SU-DHL-6 (cell line): ENCODE measurements around the gene TBPL1.

ENCODE experiments used
- H2AFZ ChIP-seq: fragments of 200-600 bp; sonication (generic); 2 replicates; pipeline ENCODE4 v1.6.1; 2014; ENCODE audit warnings: low read depth, mild to moderate bottlenecking, moderate library complexity, mixed read lengths, antibody characterized with exemption, low read length; ENCODE audit not compliant: severe bottlenecking
- H3F3A ChIP-seq: fragments of 200-600 bp; shearing (Covaris generic); 2 replicates; pipeline ENCODE4 v1.6.0; 2016; ENCODE audit warnings: antibody characterized with exemption, mild to moderate bottlenecking; ENCODE audit not compliant: insufficient read depth
- H3K27ac ChIP-seq: fragments of 200-600 bp; sonication (generic); 2 replicates; pipeline ENCODE4 v1.5.1; 2016; ENCODE audit warnings: low read depth, mild to moderate bottlenecking, low read length, moderate library complexity, mixed read lengths
- H3K27me3 ChIP-seq: fragments of 200-600 bp; sonication (generic), shearing (Covaris generic); 2 replicates; pipeline ENCODE4 v1.6.0; 2014; ENCODE audit warnings: mild to moderate bottlenecking, low read length
- H3K36me3 ChIP-seq: fragments of 200-600 bp; sonication (generic); 2 replicates; pipeline ENCODE4 v1.6.1; 2014; ENCODE audit warnings: mild to moderate bottlenecking, low read length, mixed read lengths
- H3K4me2 ChIP-seq: fragments of 300-600, 200-600 bp; shearing (Covaris generic), sonication (generic); 2 replicates; pipeline ENCODE4 v1.6.0; 2014; ENCODE audit warnings: low read length, low read depth, mild to moderate bottlenecking; ENCODE audit not compliant: poor library complexity, severe bottlenecking
- H3K4me3 ChIP-seq: fragments of 200-600 bp; sonication (generic); 2 replicates; pipeline ENCODE4 v1.5.1; 2014; ENCODE audit warnings: antibody characterized with exemption, low read length, mild to moderate bottlenecking, mixed read lengths; ENCODE audit not compliant: insufficient read depth, poor library complexity, severe bottlenecking
- H3K79me2 ChIP-seq: fragments of 200-600 bp; sonication (generic); 2 replicates; pipeline ENCODE4 v1.6.1; 2014; ENCODE audit warnings: mild to moderate bottlenecking, low read length, moderate library complexity; ENCODE audit not compliant: insufficient read depth
- H3K9ac ChIP-seq: fragments of 200-600 bp; sonication (generic); 2 replicates; pipeline ENCODE4 v1.7.0; 2014; ENCODE audit warnings: mild to moderate bottlenecking, low read length
- H3K9me2 ChIP-seq: fragments of 200-600 bp; sonication (generic); replicated peaks from 2 replicates; pipeline ENCODE4 v1.6.1; 2014; ENCODE audit warnings: low read length; ENCODE audit not compliant: insufficient read depth
- H3K9me3 ChIP-seq: fragments of 200-600 bp; sonication (generic); 2 replicates; pipeline ENCODE4 v1.6.1; 2014; ENCODE audit warnings: low read length, mixed read lengths; ENCODE audit not compliant: insufficient read depth
- H4K20me1 ChIP-seq: fragments of 200-600 bp; sonication (generic); 2 replicates; pipeline ENCODE4 v1.6.1; 2014; ENCODE audit warnings: low read depth, mild to moderate bottlenecking, antibody characterized with exemption, low read length, moderate library complexity, mixed read lengths
- EZH2phosphoT487 ChIP-seq: fragments of 200-600 bp; sonication (generic), shearing (Covaris generic); conservative IDR thresholded peaks from 2 replicates; pipeline ENCODE4 v1.6.1; 2018; ENCODE audit warnings: mild to moderate bottlenecking, antibody characterized with exemption, low read length, moderate library complexity, mixed read lengths
- TF ChIP-seq, protein P1 (sequence below): fragments of 200-600 bp; sonication (generic); IDR thresholded peaks from one replicate; pipeline ENCODE4 v1.5.1; 2017; ENCODE audit warnings: antibody characterized with exemption, mild to moderate bottlenecking, low read length, moderate library complexity; ENCODE audit not compliant: insufficient read depth, poor library complexity, severe bottlenecking

The TBPL1 gene

DNA sequence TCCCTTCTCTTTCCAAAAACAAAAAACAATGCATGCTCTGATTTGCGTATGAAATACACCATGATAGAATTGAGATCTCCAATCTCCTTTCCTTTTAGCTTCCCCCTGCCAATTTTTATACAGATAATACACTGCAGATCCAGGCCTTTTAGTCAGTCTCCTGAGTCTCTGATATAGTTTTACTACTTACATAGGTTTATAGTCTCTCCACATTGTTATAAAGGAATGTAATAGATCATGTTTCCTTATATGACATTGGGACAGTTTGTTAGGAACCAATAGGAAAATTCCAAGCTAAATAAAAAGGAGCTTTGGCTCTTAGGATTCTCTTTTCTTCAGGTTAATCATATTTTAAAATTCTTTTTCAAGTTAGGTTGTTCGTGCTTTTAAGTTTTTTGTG lies 36.5 kb downstream of the TBPL1 start:
- H4K20me1 ChIP-seq, result no peaks in the 10 kb centered on the region
- TF ChIP-seq EZH2phosphoT487, result no peak
- TF ChIP-seq, protein P1, sequence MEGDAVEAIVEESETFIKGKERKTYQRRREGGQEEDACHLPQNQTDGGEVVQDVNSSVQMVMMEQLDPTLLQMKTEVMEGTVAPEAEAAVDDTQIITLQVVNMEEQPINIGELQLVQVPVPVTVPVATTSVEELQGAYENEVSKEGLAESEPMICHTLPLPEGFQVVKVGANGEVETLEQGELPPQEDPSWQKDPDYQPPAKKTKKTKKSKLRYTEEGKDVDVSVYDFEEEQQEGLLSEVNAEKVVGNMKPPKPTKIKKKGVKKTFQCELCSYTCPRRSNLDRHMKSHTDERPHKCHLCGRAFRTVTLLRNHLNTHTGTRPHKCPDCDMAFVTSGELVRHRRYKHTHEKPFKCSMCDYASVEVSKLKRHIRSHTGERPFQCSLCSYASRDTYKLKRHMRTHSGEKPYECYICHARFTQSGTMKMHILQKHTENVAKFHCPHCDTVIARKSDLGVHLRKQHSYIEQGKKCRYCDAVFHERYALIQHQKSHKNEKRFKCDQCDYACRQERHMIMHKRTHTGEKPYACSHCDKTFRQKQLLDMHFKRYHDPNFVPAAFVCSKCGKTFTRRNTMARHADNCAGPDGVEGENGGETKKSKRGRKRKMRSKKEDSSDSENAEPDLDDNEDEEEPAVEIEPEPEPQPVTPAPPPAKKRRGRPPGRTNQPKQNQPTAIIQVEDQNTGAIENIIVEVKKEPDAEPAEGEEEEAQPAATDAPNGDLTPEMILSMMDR, result no peak
- H2AFZ ChIP-seq, result no peak overlapping the region
- no peak overlapping the region for H3K4me3 ChIP-seq
- H3K27ac ChIP-seq, result no peak overlapping the region
- H3K9ac ChIP-seq, result no peak overlapping the region
- H3K27me3 ChIP-seq, result no peaks in the 10 kb centered on the region
- H3K9me3 ChIP-seq, result no peaks in the 10 kb centered on the region
- H3K79me2 ChIP-seq, result no peaks in the 10 kb centered on the region
- no peak overlapping the region for H3K4me2 ChIP-seq
- peaks cover 17% of the 10 kb centered on the region; the same call in 1 of the 2 replicates for H3K36me3 ChIP-seq
- peaks cover 9% of the 10 kb centered on the region; the same call in 1 of the 2 replicates for H3F3A ChIP-seq
- no peaks in the 10 kb centered on the region for H3K9me2 ChIP-seq

DNA sequence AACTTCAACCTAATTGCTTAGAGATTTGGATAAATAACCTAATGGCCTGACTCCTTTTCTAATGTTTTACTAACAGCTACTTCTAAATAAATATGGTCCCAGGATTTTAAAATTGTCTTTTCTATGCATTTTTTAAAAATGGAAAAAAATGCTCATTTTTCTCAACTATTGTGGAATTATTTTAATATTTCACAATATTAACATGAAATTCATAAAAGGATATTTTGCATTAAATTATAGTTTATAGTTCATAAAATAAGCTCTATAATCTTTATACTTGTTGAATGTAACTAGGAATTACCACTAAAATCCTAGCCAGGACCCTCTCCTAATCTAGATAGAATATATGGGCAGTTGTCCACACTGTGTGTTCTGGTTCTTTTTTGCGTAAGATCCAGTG lies 37.3 kb downstream of the TBPL1 start:
- Histone ChIP-seq H3K9ac (no peak overlapping the region), H4K20me1 (no peaks in the 10 kb centered on the region), H3K4me3 (no peak overlapping the region), H3K9me2 (no peaks in the 10 kb centered on the region), H2AFZ (no peak overlapping the region), H3K27me3 (no peaks in the 10 kb centered on the region), H3K27ac (no peak overlapping the region), H3K4me2 (no peak overlapping the region), H3K9me3 (no peaks in the 10 kb centered on the region), H3K36me3 (peaks cover 14% of the 10 kb centered on the region; the same call in 1 of the 2 replicates), H3F3A (peaks cover 9% of the 10 kb centered on the region; the same call in 1 of the 2 replicates), H3K79me2 (no peaks in the 10 kb centered on the region)
- TF ChIP-seq, protein P1, result no peak
- no peak for TF ChIP-seq EZH2phosphoT487

DNA sequence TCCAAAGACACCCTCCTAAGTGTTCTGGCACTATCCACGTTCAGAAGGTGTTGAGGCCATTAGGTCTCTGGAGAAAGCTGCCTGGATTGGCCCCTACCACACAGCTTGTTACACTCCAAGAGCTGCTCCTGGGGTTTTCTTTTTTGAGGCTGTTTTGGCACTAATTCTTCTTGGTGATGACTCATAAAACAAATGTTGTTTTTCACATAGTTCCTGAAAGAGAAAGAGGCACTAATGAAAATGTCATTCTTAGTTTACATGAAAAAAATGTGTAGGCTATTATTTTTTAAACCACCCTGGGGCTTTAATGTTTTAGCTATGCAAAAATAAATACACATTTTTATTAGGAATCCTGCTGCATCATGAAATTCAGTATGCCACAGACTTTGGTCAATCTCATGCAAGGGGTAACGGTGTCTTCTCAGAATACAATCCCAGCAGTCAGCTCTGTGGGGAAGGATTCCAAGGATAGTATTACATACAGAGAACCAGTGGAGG lies 38.1 kb downstream of the TBPL1 start:
- Histone ChIP-seq H3F3A (peaks cover 9% of the 10 kb centered on the region; the same call in 1 of the 2 replicates), H3K9me2 (no peaks in the 10 kb centered on the region), H3K9ac (no peak overlapping the region), H3K4me3 (no peak overlapping the region), H2AFZ (no peak overlapping the region), H4K20me1 (no peaks in the 10 kb centered on the region), H3K27me3 (no peaks in the 10 kb centered on the region), H3K79me2 (no peaks in the 10 kb centered on the region), H3K9me3 (no peaks in the 10 kb centered on the region), H3K36me3 (peaks cover 10% of the 10 kb centered on the region; the same call in 1 of the 2 replicates), H3K4me2 (no peak overlapping the region), H3K27ac (no peak overlapping the region)
- TF ChIP-seq, protein P1, result no peak
- no peak for TF ChIP-seq EZH2phosphoT487
